B cell (primary cell): ENCODE data around the gene CBX8.

Source experiments
- EZH2 ChIP-seq: IDR thresholded peaks from 2 replicates; pipeline ENCODE4 v1.6.1; 2012; ENCODE audit warnings: borderline replicate concordance, low read depth, mild to moderate bottlenecking, moderate library complexity, low read length; ENCODE audit not compliant: insufficient read depth, poor library complexity, severe bottlenecking
- TF ChIP-seq, protein P1 (sequence below): fragments of 200-600 bp; IDR thresholded peaks from one replicate; pipeline ENCODE4 v1.8.0; 2022; ENCODE audit warnings: antibody characterized with exemption, mild to moderate bottlenecking

DNA sequence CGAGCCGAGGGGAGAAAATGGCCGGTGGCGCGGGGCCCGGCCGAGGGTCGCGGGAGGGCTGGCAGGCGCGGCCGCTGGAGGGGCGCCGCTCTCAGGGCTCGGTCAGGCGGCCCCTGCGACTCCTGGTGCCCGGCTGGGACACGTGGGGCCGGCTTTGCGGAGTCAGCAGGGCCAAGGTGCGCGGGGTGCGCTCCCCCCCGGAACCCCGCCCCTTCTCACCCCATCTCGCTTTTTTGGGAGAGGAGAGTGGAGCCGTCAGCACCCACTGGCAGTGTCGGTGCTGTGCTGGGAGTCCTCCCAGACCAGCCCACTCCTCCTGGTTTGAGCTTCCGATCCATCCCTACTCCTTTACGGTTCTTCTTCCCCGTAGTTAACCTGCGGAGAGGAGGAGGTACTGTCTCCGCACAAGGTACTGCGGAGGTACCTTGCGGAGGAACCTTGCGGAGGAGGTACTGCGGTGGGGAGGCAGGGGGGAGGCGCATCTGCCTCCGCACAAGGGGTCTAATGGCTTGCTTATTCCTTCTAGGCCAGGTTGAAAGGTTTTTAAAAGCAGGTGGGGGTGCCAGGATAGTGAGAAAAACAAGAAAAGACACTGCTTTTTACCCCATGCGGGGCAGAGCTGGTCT is 19.1 kb upstream of the CBX8 start:
- TF ChIP-seq, protein P1, sequence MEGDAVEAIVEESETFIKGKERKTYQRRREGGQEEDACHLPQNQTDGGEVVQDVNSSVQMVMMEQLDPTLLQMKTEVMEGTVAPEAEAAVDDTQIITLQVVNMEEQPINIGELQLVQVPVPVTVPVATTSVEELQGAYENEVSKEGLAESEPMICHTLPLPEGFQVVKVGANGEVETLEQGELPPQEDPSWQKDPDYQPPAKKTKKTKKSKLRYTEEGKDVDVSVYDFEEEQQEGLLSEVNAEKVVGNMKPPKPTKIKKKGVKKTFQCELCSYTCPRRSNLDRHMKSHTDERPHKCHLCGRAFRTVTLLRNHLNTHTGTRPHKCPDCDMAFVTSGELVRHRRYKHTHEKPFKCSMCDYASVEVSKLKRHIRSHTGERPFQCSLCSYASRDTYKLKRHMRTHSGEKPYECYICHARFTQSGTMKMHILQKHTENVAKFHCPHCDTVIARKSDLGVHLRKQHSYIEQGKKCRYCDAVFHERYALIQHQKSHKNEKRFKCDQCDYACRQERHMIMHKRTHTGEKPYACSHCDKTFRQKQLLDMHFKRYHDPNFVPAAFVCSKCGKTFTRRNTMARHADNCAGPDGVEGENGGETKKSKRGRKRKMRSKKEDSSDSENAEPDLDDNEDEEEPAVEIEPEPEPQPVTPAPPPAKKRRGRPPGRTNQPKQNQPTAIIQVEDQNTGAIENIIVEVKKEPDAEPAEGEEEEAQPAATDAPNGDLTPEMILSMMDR: no peak
- TF ChIP-seq EZH2: no peak
